Activated CD8-positive, alpha-beta memory T cell treated with anti-CD3 and anti-CD28 coated beads, Interleukin-2, amount 50 U/mL, for 24 hours (primary cell): ENCODE results near the gene PLSCR2.
"Not testable (repeated sequence)": the region's sequence is repeated elsewhere in the genome, so short reads cannot be mapped to it uniquely, and the experiment has no call there.

Experiments
- DNase-seq: peaks from one replicate; pipeline ENCODE4 v3.0.0-alpha.2; 2020; ENCODE audit errors: extremely low read depth

Gene PLSCR2

GRCh38 chr3:146485297-146485696 lies 15.9 kb upstream of the PLSCR2 start:
- no peak for DNase-seq

- no peak for DNase-seq
Measured at GRCh38 chr3:146476094-146476740, 6.9 kb upstream of the PLSCR2 start.

GRCh38 chr3:146474976-146475375 lies 5.6 kb upstream of the PLSCR2 start:
- DNase-seq, result not testable (repeated sequence)

GRCh38 chr3:146473726-146474125 lies 4.4 kb upstream of the PLSCR2 start:
- DNase-seq, result no peak

- DNase-seq, result no peak
Measured at GRCh38 chr3:146472611-146473010, 3.2 kb upstream of the PLSCR2 start.

GRCh38 chr3:146471012-146471411 lies 1.7 kb upstream of the PLSCR2 start:
- no peak for DNase-seq

GRCh38 chr3:146470425-146470990 lies 1.1 kb upstream of the PLSCR2 start:
- no peak for DNase-seq

- no peak for DNase-seq
Measured at GRCh38 chr3:146468671-146469149, 651 bp downstream of the PLSCR2 start.

GRCh38 chr3:146468234-146468633 lies 1.1 kb downstream of the PLSCR2 start:
- DNase-seq, result no peak

GRCh38 chr3:146466604-146467003 lies 2.8 kb downstream of the PLSCR2 start:
- DNase-seq, result no peak

- DNase-seq, result no peak
Measured at GRCh38 chr3:146465693-146466465, 3.5 kb downstream of the PLSCR2 start.

- no peak for DNase-seq
Measured at GRCh38 chr3:146464783-146465182, 4.6 kb downstream of the PLSCR2 start.

- no peak for DNase-seq
Measured at GRCh38 chr3:146464005-146464595, 5.3 kb downstream of the PLSCR2 start.

- DNase-seq, result no peak
Measured at GRCh38 chr3:146454796-146455195, 14.6 kb downstream of the PLSCR2 start.

GRCh38 chr3:146449613-146450012 lies 19.7 kb downstream of the PLSCR2 start:
- no peak for DNase-seq

GRCh38 chr3:146449076-146449475 lies 20.3 kb downstream of the PLSCR2 start:
- no peak for DNase-seq

GRCh38 chr3:146446026-146446425 lies 23.3 kb downstream of the PLSCR2 start:
- DNase-seq, result no peak

- not testable (repeated sequence) for DNase-seq
Measured at GRCh38 chr3:146440310-146440709, 29.1 kb downstream of the PLSCR2 start.

GRCh38 chr3:146432066-146432465 lies 37.3 kb downstream of the PLSCR2 start:
- DNase-seq, result no peak

- DNase-seq, result no peak
Measured at GRCh38 chr3:146431240-146431639, 38.1 kb downstream of the PLSCR2 start.

GRCh38 chr3:146425341-146425740 lies 44.0 kb downstream of the PLSCR2 start:
- DNase-seq, result no peak
